DMS114 treated with DMSO at 0.1 percent for 48 hours (cell line): ENCODE data around the gene KIAA1958.
"Not testable (repeated sequence)": the region's sequence is repeated elsewhere in the genome, so short reads cannot be mapped to it uniquely, and the experiment has no call there.

Experiments
- DNase-seq: peaks from one replicate; lab custom pipeline; 2025; ENCODE audit not compliant: unreplicated experiment; lab: John Stamatoyannopoulos, UW

KIAA1958 gene

GRCh38 chr9:112640311-112640710 is 153.7 kb downstream of the KIAA1958 start:
- DNase-seq, result no peak

- no peak for DNase-seq
Measured at GRCh38 chr9:112642126-112642525, 155.5 kb downstream of the KIAA1958 start.

DNA sequence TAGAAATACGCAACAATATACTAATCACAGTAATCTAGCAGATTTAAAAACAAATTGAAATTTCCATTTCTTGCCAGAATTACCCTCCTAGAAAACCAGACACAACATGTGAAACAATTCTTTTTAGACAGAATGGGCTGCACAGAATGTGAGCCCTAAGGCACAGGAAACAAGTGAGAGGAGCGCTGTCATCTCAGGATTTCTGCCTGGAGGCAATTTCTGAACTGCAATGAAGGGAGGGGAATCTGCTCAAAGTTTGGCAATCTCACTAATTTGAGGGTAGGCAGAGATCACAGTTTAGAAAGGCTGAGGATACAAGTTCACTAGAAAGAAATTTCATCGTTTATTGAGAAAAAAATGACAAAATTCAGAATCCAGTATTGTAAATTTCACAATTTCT is 161.0 kb downstream of the KIAA1958 start:
- no peak for DNase-seq

GRCh38 chr9:112648624-112649023 is 162.0 kb downstream of the KIAA1958 start:
- no peak for DNase-seq

- no peak for DNase-seq
Measured at GRCh38 chr9:112654282-112654681, 167.7 kb downstream of the KIAA1958 start.

- DNase-seq, result no peak
Measured at GRCh38 chr9:112655668-112656067, 169.0 kb downstream of the KIAA1958 start.

DNA sequence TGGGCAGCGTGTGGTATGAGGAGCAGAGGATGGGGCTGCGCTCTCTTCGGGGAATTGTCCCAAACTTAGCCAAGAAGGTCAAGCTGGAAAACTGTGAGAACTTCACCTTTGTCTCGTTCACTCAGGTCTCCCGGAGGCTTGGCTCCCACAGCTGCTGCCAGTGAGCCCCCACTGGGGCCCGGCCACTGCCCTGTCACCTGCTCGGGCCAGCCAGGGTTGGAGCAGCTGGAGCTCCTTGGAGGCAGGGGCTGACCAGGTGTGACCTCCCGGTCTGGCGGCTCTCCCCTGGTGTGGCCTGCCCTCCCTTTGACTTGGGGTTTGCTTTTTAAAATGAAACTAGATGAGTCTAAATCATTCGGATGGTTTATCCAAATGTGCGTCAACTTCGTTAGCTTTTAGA is 173.3 kb downstream of the KIAA1958 start:
- DNase-seq, result no peak

DNA sequence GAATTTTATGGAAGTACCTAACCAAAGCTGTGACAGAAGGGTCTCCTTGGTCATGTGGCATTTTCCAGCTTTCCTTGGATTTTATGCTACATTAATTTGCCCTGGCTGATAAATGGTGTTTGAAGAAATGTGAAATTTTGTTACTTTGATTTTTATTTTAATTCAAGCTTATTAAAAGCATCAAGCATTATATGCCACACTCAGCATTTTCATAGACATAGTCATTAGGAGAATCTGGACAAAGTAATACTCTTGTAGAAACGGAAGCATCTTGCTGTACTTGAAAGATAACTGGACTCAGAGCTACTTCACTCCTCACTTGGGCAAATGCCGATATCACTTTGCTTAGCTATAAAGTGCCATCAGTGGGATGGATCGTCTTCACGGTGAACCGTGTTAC is 177.1 kb downstream of the KIAA1958 start:
- DNase-seq, result no peak

- no peak for DNase-seq
Measured at GRCh38 chr9:112664531-112664930, 177.9 kb downstream of the KIAA1958 start.

DNA sequence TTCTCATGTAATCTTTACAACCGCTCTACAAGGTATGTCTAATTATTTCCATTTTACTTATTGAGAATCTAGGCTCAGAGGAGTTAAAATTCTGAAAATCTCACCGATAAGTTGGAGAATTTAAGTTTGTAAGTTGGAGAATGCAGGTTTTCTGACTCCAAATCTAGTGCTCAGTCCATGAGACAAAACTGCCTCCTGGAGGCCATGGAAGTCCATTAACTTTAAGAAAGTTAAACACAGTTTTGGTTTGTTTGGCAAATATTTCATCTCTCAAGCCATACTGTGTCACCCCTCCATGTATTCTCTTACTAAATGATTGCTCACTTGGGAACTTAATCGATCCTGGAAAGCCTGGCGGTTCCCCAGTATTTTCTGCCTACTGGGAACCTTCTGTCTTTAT is 178.7 kb downstream of the KIAA1958 start:
- DNase-seq, result no peak

- DNase-seq, result no peak
Measured at GRCh38 chr9:112669326-112669725, 182.7 kb downstream of the KIAA1958 start.

DNA sequence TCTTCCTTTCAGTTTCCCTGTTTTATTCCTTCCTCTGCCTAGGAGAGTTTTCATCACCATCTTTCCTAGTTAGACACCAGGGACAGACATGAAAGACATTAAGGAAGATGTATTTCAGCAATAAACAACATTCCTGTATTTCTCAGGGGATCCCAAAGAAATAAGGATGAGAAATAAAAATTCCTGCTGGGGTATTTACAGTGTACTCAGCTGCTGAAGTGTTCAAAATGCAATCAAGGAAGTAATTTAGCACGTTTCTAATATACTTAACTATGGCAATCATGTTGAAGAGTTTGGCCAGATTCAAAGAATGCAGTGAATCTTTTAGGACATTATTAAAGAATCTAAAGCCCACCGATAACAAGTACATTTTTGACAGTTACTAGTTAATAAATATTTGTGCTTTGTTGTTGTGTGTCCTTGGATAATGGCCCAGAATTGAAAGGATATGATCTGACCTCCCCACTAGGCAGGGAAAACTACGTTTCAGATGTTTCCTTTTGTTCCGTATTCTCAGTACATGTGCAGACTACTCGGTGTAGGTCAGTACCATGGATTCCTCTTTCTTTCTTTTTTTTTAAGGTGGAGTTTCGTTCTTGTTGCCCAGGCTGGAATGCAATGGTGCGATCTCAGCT is 184.5 kb downstream of the KIAA1958 start:
- DNase-seq, result no peak

DNA sequence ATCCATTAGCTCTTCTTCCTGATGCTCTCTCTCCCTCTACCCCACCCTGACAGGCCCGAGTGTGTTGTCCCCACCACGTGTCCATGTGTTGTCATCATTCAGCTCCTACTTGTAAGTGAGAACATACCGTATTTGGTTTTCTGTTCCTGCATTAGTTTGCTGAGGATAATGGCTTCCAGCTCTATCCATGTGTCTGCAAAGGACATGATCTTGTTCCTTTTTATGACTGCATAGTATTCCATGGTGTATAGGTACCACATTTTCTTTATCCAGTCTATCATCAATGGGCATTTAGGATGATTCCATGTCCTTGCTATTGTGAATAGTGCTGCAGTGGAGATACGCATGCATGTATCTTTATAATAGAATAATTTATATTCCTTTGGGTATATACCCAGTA is 186.6 kb downstream of the KIAA1958 start:
- not testable (repeated sequence) for DNase-seq

GRCh38 chr9:112677040-112677439 is 190.4 kb downstream of the KIAA1958 start:
- DNase-seq, result no peak

DNA sequence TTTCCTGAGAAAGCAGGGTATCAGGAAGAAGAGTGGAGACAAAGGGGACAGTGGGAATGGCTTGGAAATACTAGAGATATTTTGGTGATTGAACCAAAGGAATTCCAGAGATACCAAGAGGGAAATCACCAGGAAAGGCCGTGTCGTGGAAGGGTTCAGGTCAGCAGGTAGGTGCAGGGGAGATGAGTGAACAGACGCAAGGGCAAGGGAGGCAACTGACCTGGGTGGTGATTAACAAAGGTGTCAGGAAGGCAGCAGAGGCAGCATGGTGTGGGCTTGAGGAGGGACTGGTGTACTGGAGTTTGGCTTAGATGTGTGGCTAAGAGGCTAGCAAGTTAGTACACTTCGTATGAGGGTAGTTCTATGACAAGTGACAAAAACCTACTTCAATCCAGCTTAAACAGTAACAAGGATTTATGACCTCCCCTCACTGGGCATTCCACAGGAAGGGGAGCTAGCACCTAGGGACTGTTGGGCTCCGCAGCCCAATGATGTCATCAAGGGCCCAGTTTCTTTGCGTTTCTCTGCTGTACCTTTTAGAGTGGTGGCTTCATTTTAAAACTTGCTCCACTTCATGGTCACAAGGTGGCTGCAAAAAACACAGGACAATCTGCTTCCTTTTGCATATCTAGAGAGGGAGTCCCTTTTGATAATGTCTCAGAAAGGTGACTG is 194.2 kb downstream of the KIAA1958 start:
- DNase-seq, result no peak

DNA sequence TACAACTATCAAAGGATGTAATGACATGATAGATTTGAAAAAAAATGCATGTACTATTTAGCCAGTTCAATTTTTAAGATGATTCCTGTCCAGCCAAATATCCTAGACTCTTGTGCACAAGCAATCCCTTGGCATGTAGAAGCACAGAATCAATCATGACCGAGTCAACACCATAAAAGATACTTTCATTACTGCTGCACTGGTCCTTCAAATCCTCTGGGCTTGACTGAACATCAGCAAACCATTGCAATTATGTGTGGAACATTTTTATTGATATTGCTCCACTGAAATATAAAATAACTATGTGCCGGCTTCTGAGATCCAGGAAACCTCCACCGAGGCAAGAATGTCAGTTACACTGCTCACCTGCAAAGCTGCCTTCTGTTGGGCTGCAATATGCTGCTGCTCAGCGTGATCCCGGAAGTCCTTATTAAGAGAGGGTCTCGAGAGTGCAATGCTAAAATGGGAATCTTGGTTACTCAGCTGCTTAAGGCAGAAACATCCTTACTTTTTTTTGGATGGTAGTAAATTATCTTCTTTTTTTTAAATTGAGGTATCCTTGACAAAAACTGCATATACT is 202.6 kb downstream of the KIAA1958 start:
- DNase-seq, result no peak

- DNase-seq, result no peak
Measured at GRCh38 chr9:112694706-112695555, 208.3 kb downstream of the KIAA1958 start.

DNA sequence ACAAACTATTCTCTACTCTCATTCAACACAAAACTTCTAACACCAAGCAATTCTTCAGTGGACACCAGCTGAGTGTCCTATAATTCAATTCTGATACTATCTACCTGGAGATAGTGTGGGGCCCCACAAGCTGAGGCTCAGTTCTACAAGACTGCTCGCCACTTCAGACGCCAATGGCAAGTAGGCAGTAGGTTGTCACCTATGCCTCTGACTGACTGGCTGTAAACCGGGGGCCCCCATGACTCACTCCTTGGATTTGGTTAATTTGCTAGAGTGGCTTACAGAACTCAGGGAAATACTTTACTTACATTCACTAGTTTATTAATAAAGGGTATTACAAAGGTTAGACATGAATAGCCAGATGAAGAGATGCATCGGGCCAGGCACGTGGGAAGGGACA is 209.8 kb downstream of the KIAA1958 start:
- DNase-seq, result no peak

GRCh38 chr9:112699230-112699629 is 212.6 kb downstream of the KIAA1958 start:
- no peak for DNase-seq

DNA sequence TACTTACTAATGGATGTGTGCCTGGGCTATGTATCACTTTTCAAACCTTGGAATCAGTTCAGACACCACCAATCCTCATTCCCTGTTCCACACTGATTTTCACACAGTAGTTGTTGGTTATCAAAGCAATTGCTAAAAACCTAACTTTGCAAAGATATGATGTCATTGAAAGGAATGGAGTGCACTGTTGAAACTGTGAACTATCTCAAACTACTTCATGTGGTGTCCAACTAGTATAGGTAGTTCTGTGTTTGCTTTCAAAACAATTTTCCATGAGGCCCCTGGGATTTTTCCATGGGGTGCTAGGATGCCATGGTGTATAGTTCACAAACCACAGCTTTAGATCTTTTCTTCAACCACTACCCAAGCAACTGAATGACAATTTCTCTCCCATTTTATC is 213.5 kb downstream of the KIAA1958 start:
- no peak for DNase-seq

- DNase-seq, result no peak
Measured at GRCh38 chr9:112703304-112703703, 216.7 kb downstream of the KIAA1958 start.
